NCI-H2107 (cell line): ENCODE results near the gene FCRLB.
A peak's percentile ranks its signal among the peaks of the same experiment; 100 is the strongest.
"Not testable (repeated sequence)": the region's sequence is repeated elsewhere in the genome, so short reads cannot be mapped to it uniquely, and the experiment has no call there.

Experiments used
- DNase-seq: peaks from one replicate; lab custom pipeline; 2025; lab: John Stamatoyannopoulos, UW

FCRLB gene, protein sequence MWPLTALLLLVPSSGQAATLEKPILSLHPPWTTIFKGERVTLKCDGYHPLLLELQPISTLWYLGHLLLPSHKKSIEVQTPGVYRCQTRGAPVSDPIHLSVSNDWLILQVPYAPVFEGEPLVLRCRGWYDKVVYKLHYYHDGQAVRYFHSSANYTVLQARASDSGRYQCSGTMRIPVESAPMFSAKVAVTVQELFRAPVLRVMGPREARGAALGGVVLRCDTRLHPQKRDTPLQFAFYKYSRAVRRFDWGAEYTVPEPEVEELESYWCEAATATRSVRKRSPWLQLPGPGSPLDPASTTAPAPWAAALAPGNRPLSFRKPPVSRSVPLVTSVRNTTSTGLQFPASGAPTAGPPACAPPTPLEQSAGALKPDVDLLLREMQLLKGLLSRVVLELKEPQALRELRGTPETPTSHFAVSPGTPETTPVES

DNA sequence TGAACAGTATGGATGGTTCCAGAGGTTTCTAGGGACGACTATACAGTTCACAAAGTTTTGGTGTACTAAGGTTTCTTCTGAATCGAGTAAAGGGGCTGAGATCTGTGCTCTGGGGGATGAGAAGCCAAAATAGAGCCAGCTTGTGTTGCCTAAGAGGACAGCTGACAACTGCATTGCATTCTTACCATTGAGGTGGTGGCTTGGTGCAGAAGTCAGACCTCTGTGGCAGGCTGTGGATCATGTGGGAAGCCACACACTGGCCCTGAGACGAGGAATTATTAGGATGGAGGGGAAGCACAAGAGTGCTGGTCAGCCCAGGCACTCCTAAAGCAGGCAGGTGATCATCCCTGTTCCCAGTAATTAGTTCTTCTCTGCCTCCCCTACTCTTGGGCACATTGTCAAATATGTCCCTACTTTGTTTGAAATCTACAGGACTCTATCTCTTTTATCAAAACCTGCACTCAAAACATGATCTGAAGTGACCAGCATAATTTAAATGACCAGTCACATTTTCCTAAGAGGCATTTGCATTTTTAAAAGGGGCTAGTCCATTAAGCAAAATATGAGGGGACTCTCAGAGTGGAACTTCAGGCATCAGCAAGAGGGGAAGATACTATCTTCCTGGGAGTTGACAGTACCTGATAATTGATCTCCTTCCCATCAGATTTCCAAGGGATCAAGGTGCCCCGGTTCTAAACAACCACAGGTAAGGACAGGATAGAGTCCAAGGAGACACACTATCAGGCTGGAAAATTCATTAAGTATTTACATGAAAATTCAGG, at the start of gene FCRLB:
Gene FCRLB (plus strand): TSS at position 589 of the 782 bp plus-strand sequence. CDS start 1,129 bp downstream, outside the sequence.
- DNase-seq, result no peak

GRCh38 chr1:161673437-161673836, 47.9 kb upstream of the FCRLB start:
- DNase-seq, result not testable (repeated sequence)

- not testable (repeated sequence) for DNase-seq
These were observed 46.9 kb upstream of the FCRLB start for GRCh38 chr1:161674447-161674846.

GRCh38 chr1:161674908-161675307, 46.4 kb upstream of the FCRLB start:
- not testable (repeated sequence) for DNase-seq

GRCh38 chr1:161676441-161676840, 44.9 kb upstream of the FCRLB start:
- DNase-seq, result no peak

DNA sequence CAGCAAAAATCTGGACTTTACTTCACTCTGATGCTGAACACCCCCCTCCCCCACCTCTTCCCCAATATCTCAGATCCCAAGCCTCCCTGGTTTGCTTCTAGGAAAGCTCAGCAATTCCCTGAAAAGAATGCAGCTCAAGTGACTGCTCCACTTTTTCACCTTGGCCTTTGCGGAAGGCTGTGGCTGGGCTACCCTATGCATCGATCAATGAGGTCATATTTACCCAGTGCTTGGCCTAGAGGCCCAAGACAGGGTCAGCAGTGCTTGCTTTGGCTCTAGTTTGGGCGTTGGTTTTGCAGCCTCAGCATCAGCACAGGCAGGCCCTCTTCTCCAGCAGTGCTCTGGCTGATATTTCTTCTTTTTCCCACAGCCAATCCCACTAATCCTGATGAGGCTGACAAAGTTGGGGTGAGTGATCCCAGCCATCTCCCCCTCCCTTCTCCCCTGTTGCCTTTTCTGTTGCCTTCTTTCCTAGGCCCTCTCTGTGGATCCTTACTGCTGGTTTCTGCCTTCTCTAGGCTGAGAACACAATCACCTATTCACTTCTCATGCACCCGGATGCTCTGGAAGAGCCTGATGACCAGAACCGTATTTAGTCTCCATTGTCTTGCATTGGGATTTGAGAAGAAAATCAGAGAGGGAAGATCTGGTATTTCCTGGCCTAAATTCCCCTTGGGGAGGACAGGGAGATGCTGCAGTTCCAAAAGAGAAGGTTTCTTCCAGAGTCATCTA, 44.2 kb upstream of the FCRLB start:
- no peak for DNase-seq

- no peak for DNase-seq
These were observed 42.8 kb upstream of the FCRLB start for GRCh38 chr1:161678500-161678899.

GRCh38 chr1:161681879-161682278, 39.5 kb upstream of the FCRLB start:
- no peak for DNase-seq

- DNase-seq, result no peak
These were observed 32.4 kb upstream of the FCRLB start for GRCh38 chr1:161688946-161689345.

GRCh38 chr1:161691846-161692245, 29.5 kb upstream of the FCRLB start:
- DNase-seq, result no peak

DNA sequence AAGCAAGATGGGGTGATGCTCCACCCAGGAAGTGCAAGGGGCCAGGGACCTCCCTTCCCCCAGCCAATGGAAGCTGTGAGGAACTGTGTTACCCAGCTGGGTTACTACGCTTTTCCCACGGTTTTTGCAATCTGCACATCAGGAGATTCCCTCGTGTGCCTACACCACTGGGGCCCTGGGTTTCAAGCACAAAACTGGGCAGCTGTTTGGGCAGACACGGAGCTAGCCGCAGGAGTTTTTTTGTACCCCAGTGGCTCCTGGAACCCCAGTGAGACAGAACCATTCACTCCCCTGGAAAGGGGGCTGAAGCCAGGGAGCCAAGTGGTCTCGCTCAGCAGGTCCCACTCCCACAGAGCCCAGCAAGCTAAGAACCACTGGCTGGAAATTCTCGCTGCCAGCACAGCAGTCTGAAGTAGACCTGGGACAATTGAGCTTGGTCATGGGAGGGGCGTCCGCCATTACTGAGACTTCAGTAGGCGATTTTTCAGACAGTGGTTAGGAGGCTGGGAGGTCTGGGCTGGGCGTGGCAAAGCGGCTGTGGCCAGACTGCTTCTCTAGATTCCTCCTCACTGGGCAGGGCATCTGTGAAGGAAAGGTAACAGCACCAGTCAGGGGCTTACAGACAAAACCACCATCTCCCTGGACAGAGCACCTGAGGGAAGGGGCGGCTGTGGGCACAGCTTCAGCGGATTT, 28.2 kb upstream of the FCRLB start:
- DNase-seq, result not testable (repeated sequence)

- DNase-seq, result not testable (repeated sequence)
These were observed 23.0 kb upstream of the FCRLB start for GRCh38 chr1:161698302-161698701.

- no peak for DNase-seq
These were observed 19.1 kb upstream of the FCRLB start for GRCh38 chr1:161702250-161702649.

GRCh38 chr1:161705537-161705936, 15.8 kb upstream of the FCRLB start:
- no peak for DNase-seq

DNA sequence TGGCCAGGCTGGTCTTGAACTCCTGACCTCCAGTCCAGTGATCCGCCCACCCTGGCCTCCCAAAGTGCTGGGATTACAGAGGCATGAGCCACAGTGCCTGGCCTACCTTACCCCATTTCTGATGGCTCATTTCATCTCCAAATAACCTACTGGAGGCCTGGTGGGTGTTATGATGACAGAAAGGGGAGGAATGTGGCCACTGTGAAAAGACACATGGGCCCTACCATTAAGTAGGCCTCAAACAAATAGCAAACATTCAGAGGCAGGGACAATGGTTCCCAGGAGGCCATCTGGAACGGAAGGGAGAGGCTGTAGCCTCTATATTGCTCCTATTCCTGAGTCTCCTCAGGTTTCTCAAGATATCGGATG, 15.2 kb upstream of the FCRLB start:
- DNase-seq, result no peak

- DNase-seq, result no peak
These were observed 14.6 kb upstream of the FCRLB start, which contains the start of gene FCRLA for GRCh38 chr1:161706482-161707347. Gene FCRLA (plus strand): TSS chr1:161707229. CDS start chr1:161707265, 36 bp downstream.

- no peak for DNase-seq
These were observed 13.8 kb upstream of the FCRLB start for GRCh38 chr1:161707503-161707902.

DNA sequence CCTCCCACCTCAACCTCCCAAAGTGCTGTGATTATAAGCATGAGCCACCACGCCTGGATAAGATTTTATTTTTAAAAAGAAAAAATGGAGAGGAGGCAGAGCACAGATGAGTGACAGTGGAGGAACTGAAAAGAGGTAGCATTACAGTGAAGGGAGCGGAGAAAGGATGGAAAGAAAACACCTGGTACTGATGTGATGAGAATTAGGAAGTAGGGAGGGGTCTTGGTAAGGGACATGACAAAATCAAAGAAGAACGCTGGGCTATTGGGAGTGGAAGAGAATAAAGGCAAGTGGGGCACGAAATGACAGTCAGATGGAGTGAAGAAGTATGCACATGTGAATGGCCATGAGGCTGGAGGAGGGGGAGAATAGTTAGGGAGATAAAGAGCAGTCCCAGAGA, 12.0 kb upstream of the FCRLB start:
- no peak for DNase-seq

GRCh38 chr1:161710560-161710959, 10.8 kb upstream of the FCRLB start:
- peak; percentile 27 for DNase-seq

GRCh38 chr1:161718559-161719324, 2.6 kb upstream of the FCRLB start:
- no peak for DNase-seq
